Fibroblast of villous mesenchyme (primary cell): ENCODE measurements around the gene ZNF276. TPM values are rescaled to one million over a fixed set of nuclear protein-coding genes. Genes with fewer than 3 reads are reported as not detected.
A peak's percentile ranks its signal among the peaks of the same experiment; 100 is the strongest.
"Not testable (repeated sequence)": the region's sequence is repeated elsewhere in the genome, so short reads cannot be mapped to it uniquely, and the experiment has no call there.

Source experiments
- DNase-seq: peaks from one replicate; pipeline ENCODE4 v3.0.0-alpha.2; 2010; ENCODE audit warnings: low read depth
- H3K4me3 ChIP-seq: 2 replicates; pipeline ENCODE4 v1.5.1; 2011; ENCODE audit warnings: low read depth, mild to moderate bottlenecking, low read length
- CTCF ChIP-seq: IDR thresholded peaks from 2 replicates; pipeline ENCODE4 v1.5.1; 2012; ENCODE audit warnings: low read depth, mild to moderate bottlenecking, low read length; ENCODE audit not compliant: insufficient read depth
- total RNA-seq: library from RNA; depleted of rRNA; stranded (reverse); fragments of >200 nt; gene quantifications from 2 replicates; pipeline ENCODE4 v1.2.3, GENCODE V29; 2012

ZNF276 gene
- total RNA-seq, 1 donor = 15.1 TPM

- DNase-seq = no peak
- no peak overlapping the region for H3K4me3 ChIP-seq
- no peak for TF ChIP-seq CTCF
Measured at GRCh38 chr16:89697616-89698331, 23.6 kb upstream of the ZNF276 start.

- DNase-seq, H3K4me3 ChIP-seq: not testable (repeated sequence)
Measured at GRCh38 chr16:89698717-89699116, 22.6 kb upstream of the ZNF276 start.

- H3K4me3 ChIP-seq = peak overlapping the region; percentile 36
Measured at GRCh38 chr16:89699629-89700099, 21.7 kb upstream of the ZNF276 start.

GRCh38 chr16:89700100-89700648 is 21.2 kb upstream of the ZNF276 start:
- DNase-seq = peak; percentile 99
- peak; percentile 69 for TF ChIP-seq CTCF
- H3K4me3 ChIP-seq = peak overlapping the region; percentile 80

More at GRCh38 chr16:89699629-89700099, 21.7 kb upstream of the ZNF276 start:
- DNase-seq = not testable (repeated sequence)

GRCh38 chr16:89700649-89701424 is 20.5 kb upstream of the ZNF276 start:
- peak; percentile 30 for TF ChIP-seq CTCF
- DNase-seq = peak; percentile 56
- peak overlapping the region; percentile 80 for H3K4me3 ChIP-seq

- peak; percentile 13 for TF ChIP-seq CTCF
- DNase-seq = peak; percentile 77
Measured at GRCh38 chr16:89701425-89702406, 19.6 kb upstream of the ZNF276 start, which contains the start of gene SPATA2L. Gene SPATA2L (minus strand): TSS chr16:89701705. CDS start chr16:89701232, 473 bp downstream.

GRCh38 chr16:89704281-89704680 is 17.1 kb upstream of the ZNF276 start:
- no peak for DNase-seq
- TF ChIP-seq CTCF = no peak
- H3K4me3 ChIP-seq = no peak overlapping the region

More at GRCh38 chr16:89701425-89702406, 19.6 kb upstream of the ZNF276 start, which contains the start of gene SPATA2L:
- H3K4me3 ChIP-seq = peak within 1 kb of the TSS; percentile 80
